ENCODE data around the gene UNC79. TPM values are rescaled to one million over a fixed set of nuclear protein-coding genes. Genes with fewer than 3 reads are reported as not detected.

Gene UNC79
- total RNA-seq, 2 donors from 2014 or later = 0.05 to 0.09 TPM

- no peak for DNase-seq (ENCODE audit: low spot score)
- intact Hi-C loops (cut with DNase I) = no loop called here
These were observed 212.9 kb downstream of the UNC79 start for GRCh38 chr14:93643676-93644075.

- DNase-seq (ENCODE audit: low spot score) = no peak
- intact Hi-C loops (cut with DNase I) = no loop called here
These were observed 214.5 kb downstream of the UNC79 start for GRCh38 chr14:93645200-93645599.

GRCh38 chr14:93648440-93649168 lies 217.9 kb downstream of the UNC79 start:
- intact Hi-C loops (cut with DNase I) = no loop called here
- DNase-seq (ENCODE audit: low spot score) = no peak

- intact Hi-C loops (cut with DNase I) = loop anchor here in 1 of 2 donors (2.0 kb wide), 1 partner anchor 134 kb away; the partner anchor contains the start of gene PRIMA1
- no peak for DNase-seq (ENCODE audit: low spot score)
These were observed 223.9 kb downstream of the UNC79 start for GRCh38 chr14:93654599-93654998.

- intact Hi-C loops (cut with DNase I) = loop anchor here (2.0 to 5.0 kb wide), 3 partner anchors 134 to 247 kb away; partner anchors contain the start of gene PRIMA1 (in 1 of the 2)
- DNase-seq (ENCODE audit: low spot score) = no peak
These were observed 224.5 kb downstream of the UNC79 start for GRCh38 chr14:93655078-93655750.

GRCh38 chr14:93657875-93658274 lies 227.1 kb downstream of the UNC79 start:
- intact Hi-C loops (cut with DNase I) = loop anchor here (1.0 to 5.0 kb wide), 3 partner anchors 134 to 249 kb away; no protein-coding TSS in a partner anchor
- no peak for DNase-seq (ENCODE audit: low spot score)

GRCh38 chr14:93663317-93663716 lies 232.6 kb downstream of the UNC79 start:
- no peak for DNase-seq (ENCODE audit: low spot score)
- intact Hi-C loops (cut with DNase I) = no loop called here

GRCh38 chr14:93665169-93665568 lies 234.4 kb downstream of the UNC79 start:
- intact Hi-C loops (cut with DNase I) = no loop called here
- no peak for DNase-seq (ENCODE audit: low spot score)

- intact Hi-C loops (cut with DNase I) = no loop called here
These were observed 238.9 kb downstream of the UNC79 start for GRCh38 chr14:93669632-93670031.

GRCh38 chr14:93674343-93674742 lies 243.6 kb downstream of the UNC79 start:
- DNase-seq (ENCODE audit: low spot score) = no peak
- intact Hi-C loops (cut with DNase I) = no loop called here

More at GRCh38 chr14:93669632-93670031, 238.9 kb downstream of the UNC79 start:
- DNase-seq (ENCODE audit: low spot score) = no peak

GRCh38 chr14:93675651-93676050 lies 244.9 kb downstream of the UNC79 start:
- intact Hi-C loops (cut with DNase I) = no loop called here
- no peak for DNase-seq (ENCODE audit: low spot score)

- no peak for DNase-seq (ENCODE audit: low spot score)
- intact Hi-C loops (cut with DNase I) = no loop called here
These were observed 245.7 kb downstream of the UNC79 start for GRCh38 chr14:93676416-93676958.

- intact Hi-C loops (cut with DNase I) = no loop called here
- no peak for DNase-seq (ENCODE audit: low spot score)
These were observed 251.7 kb downstream of the UNC79 start for GRCh38 chr14:93682459-93682858.

GRCh38 chr14:93683226-93683625 lies 252.5 kb downstream of the UNC79 start:
- intact Hi-C loops (cut with DNase I) = no loop called here
- DNase-seq (ENCODE audit: low spot score) = no peak

GRCh38 chr14:93685121-93685895 lies 254.6 kb downstream of the UNC79 start:
- no peak for DNase-seq (ENCODE audit: low spot score)
- intact Hi-C loops (cut with DNase I) = no loop called here

- intact Hi-C loops (cut with DNase I) = no loop called here
- DNase-seq (ENCODE audit: low spot score) = no peak
These were observed 255.5 kb downstream of the UNC79 start for GRCh38 chr14:93686268-93686667.

- intact Hi-C loops (cut with DNase I) = no loop called here
- DNase-seq (ENCODE audit: low spot score) = no peak
These were observed 257.5 kb downstream of the UNC79 start for GRCh38 chr14:93688239-93688666.

- no peak for DNase-seq (ENCODE audit: low spot score)
- intact Hi-C loops (cut with DNase I) = no loop called here
These were observed 258.1 kb downstream of the UNC79 start for GRCh38 chr14:93688820-93689219.

- intact Hi-C loops (cut with DNase I) = no loop called here
- DNase-seq (ENCODE audit: low spot score) = no peak
These were observed 259.4 kb downstream of the UNC79 start for GRCh38 chr14:93690146-93690545.
